ENCODE measurements around the gene TSPAN13.

DNA sequence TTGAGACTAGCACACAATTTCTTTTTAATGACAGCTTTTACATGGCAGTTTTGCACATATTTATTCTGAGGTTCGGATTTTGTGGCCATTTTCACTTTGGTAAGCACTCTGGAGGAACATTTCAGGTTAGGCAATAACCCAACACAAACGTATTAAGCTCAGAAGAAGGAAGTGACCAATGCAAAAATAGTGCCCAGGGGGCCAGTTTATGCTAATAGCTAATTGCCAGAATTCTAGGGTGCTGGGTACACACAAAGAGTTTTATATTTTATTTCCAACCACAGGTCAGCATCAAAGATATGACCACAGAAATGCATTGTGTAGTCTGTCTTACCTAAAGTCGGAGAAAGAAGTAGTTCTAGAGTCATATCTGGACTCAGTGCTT is 59.7 kb downstream of the TSPAN13 start:
- TF ChIP-seq, protein P1, sequence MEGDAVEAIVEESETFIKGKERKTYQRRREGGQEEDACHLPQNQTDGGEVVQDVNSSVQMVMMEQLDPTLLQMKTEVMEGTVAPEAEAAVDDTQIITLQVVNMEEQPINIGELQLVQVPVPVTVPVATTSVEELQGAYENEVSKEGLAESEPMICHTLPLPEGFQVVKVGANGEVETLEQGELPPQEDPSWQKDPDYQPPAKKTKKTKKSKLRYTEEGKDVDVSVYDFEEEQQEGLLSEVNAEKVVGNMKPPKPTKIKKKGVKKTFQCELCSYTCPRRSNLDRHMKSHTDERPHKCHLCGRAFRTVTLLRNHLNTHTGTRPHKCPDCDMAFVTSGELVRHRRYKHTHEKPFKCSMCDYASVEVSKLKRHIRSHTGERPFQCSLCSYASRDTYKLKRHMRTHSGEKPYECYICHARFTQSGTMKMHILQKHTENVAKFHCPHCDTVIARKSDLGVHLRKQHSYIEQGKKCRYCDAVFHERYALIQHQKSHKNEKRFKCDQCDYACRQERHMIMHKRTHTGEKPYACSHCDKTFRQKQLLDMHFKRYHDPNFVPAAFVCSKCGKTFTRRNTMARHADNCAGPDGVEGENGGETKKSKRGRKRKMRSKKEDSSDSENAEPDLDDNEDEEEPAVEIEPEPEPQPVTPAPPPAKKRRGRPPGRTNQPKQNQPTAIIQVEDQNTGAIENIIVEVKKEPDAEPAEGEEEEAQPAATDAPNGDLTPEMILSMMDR (IDR thresholded peaks at IDR 0.05 in 2 of 3, conservative IDR thresholded peaks at IDR 0.05 in 1 of 3; ENCODE audit: control insufficient read depth in 2 of 3, extremely low read depth in 1 of 3, insufficient read depth in 1 of 3, low read depth in 3 of 3, low read length in 3 of 3): no peak
- TF ChIP-seq YY1 (IDR thresholded peaks at IDR 0.05; ENCODE audit: low read depth, low read length): no peak
- no peak for TF ChIP-seq EP300 (IDR thresholded peaks at IDR 0.05; ENCODE audit: borderline replicate concordance in 1 of 2, control insufficient read depth in 1 of 2, low read depth in 2 of 2, low read length in 2 of 2)

Data from GM12878 (cell line).